Heart left ventricle (tissue), 13 donors: ENCODE results near the gene SAMD4B.

ENCODE experiments used
- POLR2A ChIP-seq, 2 donors: fragments of 450-650 bp; IDR thresholded peaks; one replicate each; pipeline ENCODE4 v1.6.1; 2017; ENCODE audit warnings: antibody characterized with exemption in 2 of 2, mild to moderate bottlenecking in 2 of 2, moderate library complexity in 2 of 2
- TF ChIP-seq, protein P1 (sequence below), 12 donors: fragments of 200-600 bp; sonication (generic) in 4 of 12; IDR thresholded peaks; one replicate each; pipeline versions ENCODE4 v1.5.0 to v1.8.0; 2018 to 2022; ENCODE audit warnings: antibody characterized with exemption in 12 of 12, mild to moderate bottlenecking in 5 of 12
- donor health status: ischemic (EF 13 %, LVEDD 7.1; RV severe dilation, severe dysfunction).
- donor health status: DM: no; HTN: yes; CAD: no.
- donor health status: DM: no; HTN: no; CAD: no.
- donor health status: ischemic (EF 25% LVEDD 6.9; RV normal size, moderate dysfunction).
- donor health status: ischemic (EF 25% LVEDD 5.7; RV mildly dilated, moderate dysfunction).
- donor health status: ischemic (EF 35%, LVEDD 5.7; RV mildly dilated, moderate dysfunction).
- donor health status: nonischemic (EF 11% LVEDD 7.7; RV severe dilation, severe dysfunction).
- donor health status: DM: yes; HTN: yes; CAD: no.
- donor health status: PGD.
- donor health status: ischemic (EF 29% LVEDD 5.4; RV normal size, mild dysfunction).
- donor health status: nonischemic (EF 23%, LVEDD 6.1; RV moderate dilation, normal function).

DNA sequence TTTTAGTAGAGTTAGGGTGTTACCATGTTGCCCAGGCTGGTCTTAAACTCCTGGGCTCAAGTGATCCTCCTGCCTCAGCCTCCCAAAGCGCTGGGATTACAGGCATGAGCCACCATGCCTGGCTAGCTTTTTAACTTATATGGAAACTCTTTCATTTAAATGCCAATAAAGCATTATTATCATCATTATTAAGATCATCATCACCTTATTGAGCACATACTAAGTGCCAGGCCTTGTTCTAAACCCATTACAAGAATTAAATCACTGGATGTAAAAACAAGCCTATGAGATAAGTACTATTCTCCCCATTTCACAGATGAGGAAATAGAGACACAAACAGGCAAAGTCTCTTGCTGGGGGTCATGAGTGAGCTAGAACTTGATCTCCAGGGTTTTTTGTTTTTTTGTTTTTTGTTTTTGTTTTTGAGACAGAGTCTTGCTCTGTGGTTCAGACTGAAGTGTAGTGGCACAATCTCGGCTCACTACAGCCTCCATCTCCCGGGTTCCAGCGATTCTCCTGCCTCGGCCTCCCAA is 7.7 kb upstream of the SAMD4B start:
- no peak for TF ChIP-seq POLR2A (IDR thresholded peaks at IDR 0.05)
- TF ChIP-seq, protein P1, sequence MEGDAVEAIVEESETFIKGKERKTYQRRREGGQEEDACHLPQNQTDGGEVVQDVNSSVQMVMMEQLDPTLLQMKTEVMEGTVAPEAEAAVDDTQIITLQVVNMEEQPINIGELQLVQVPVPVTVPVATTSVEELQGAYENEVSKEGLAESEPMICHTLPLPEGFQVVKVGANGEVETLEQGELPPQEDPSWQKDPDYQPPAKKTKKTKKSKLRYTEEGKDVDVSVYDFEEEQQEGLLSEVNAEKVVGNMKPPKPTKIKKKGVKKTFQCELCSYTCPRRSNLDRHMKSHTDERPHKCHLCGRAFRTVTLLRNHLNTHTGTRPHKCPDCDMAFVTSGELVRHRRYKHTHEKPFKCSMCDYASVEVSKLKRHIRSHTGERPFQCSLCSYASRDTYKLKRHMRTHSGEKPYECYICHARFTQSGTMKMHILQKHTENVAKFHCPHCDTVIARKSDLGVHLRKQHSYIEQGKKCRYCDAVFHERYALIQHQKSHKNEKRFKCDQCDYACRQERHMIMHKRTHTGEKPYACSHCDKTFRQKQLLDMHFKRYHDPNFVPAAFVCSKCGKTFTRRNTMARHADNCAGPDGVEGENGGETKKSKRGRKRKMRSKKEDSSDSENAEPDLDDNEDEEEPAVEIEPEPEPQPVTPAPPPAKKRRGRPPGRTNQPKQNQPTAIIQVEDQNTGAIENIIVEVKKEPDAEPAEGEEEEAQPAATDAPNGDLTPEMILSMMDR (IDR thresholded peaks at IDR 0.05): no peak
